Mononuclear cell (primary cell): ENCODE data around the gene MRGPRG. TPM values are rescaled to one million over a fixed set of nuclear protein-coding genes. Genes with fewer than 3 reads are reported as not detected.

Experiments
- H3K27me3 ChIP-seq: 2 replicates; pipeline ENCODE4 v1.6.0; 2011; ENCODE audit warnings: low read length, control low read depth; ENCODE audit not compliant: insufficient read depth
- H3K4me1 ChIP-seq: 2 replicates; pipeline ENCODE4 v1.5.1; 2011; ENCODE audit warnings: mild to moderate bottlenecking, low read length, control low read depth; ENCODE audit not compliant: insufficient read depth
- H3K4me3 ChIP-seq: 2 replicates; pipeline ENCODE4 v1.5.1; 2011; ENCODE audit warnings: mild to moderate bottlenecking, low read length, moderate library complexity
- H3K9me3 ChIP-seq: 2 replicates; pipeline ENCODE4 v1.5.1; 2011; ENCODE audit warnings: low read depth, mild to moderate bottlenecking, control low read depth, low read length
- total RNA-seq: library from RNA; depleted of rRNA; stranded (reverse); fragments of >200 nt; gene quantifications from one replicate; pipeline ENCODE4 v1.2.3, GENCODE V29; 2012

The MRGPRG gene
- total RNA-seq, 1 donor, result not detected

DNA sequence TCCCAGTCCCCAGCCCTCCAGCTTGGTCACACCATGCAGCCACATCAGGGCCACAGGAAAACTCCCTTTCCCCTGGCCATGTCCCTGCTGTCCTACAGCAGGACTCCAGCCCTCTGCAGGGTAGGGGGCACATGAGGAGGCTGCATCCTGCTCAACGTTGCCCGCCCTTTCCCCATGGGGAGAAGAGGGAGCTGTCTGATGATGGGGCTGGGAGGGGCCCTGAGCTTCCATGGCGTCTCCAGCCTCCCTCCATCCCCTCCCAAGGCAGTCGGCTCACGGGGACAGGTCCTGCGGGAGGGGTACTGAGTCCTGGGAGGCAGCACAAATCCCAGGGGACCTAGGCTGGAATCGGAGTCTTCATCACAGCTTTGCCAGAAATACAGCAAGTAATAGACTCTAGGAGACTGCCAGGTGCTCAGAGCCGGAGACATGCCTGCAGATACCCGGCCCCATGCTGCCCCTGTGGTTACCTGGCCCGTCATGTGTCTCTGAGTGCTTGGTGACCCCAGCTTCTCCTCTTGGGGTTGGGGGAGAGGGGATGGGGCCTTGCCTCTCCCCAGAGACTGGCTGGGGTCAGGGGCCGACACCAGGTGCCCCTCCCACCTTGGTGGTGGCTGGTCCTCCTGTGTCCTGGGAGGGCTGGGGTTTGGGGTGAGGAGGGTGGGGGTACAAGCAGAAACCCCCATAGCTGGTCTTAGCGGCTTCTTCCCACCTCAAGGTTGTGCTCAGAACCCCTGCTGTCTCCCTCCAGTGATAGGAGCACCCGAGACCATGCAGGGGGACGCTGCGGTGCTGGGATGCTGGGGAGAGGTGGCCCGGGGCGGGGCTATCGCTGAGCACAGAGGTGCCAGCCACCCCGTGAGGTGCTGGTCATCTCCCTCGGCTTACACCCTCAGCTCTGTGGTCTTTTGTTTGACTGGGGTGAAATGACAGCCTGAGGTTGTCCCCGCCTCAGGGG lies 11.3 kb upstream of the MRGPRG start:
- no peaks in the 10 kb centered on the region for H3K27me3 ChIP-seq

DNA sequence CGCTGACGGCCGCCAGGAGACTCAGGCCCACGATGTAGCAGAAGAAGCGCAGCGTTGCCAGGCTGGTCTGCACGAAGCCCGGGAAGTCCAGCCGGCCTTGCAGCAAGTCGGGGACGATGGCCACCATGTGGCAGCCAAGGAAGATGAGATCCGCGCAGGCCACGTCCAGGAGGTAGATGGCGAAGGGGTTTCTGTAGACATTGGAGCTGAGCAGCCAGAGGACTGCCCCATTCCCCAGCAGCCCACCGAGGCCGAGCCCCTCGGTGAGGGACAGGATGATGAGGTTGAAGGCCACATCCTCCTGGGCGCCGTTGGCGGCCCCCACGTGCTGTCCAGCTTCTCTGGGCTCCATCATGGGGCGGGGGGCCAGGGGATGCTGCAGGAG lies 9.8 kb upstream of the MRGPRG start:
- no peaks in the 10 kb centered on the region for H3K27me3 ChIP-seq
- H3K4me1 ChIP-seq, result no peaks in the 10 kb centered on the region
- no peaks in the 10 kb centered on the region for H3K9me3 ChIP-seq
- no peak overlapping the region for H3K4me3 ChIP-seq

More for the DNA sequence above, 11.3 kb upstream of the MRGPRG start:
- no peaks in the 10 kb centered on the region for H3K9me3 ChIP-seq
- no peaks in the 10 kb centered on the region for H3K4me1 ChIP-seq
- no peak overlapping the region for H3K4me3 ChIP-seq

DNA sequence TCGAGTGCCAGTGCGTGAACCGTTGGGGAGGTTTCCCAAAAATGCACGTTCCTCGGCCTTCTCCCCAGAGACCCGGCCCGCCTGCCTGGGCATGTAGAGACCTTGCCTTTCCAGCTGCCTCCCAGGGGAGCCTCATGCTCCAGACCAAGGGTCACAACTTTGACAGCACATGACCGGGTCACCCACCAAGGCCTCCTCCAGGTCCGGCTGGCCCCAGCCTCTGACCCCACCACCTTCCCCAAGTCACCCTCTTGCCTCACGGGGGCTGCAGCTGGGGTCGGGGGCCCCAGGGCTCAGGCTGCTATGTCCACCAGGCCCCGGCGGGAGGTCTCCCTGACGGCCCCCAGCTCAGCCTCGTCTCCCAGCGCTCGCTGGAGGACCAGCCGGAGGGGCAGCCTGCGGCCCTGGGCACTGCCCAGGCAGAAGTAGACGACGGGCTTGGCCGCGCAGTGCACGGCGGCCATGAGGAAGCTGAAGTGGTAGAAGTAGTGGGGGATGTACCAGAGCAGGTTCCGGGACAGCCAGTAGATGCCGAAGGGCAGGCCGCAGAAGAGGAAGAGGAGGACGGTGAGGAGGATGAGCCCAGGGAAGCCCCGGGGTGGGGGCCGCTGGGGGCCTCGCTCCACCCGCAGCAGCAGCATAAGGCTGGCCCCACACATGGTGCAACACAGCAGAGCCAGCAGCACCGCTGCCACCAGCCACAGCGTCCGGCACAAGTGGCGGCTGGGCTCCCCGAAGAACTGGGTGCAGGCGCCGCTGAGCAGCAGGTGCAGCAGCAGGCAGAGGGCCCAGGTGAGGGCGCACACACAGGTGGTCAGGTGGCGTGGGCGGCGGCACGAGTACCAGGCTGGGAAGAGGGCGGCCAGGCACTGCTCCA lies 9.2 kb upstream of the MRGPRG start:
- Histone ChIP-seq H3K27me3 (no peaks in the 10 kb centered on the region), H3K9me3 (no peaks in the 10 kb centered on the region), H3K4me3 (no peak overlapping the region), H3K4me1 (no peaks in the 10 kb centered on the region)

DNA sequence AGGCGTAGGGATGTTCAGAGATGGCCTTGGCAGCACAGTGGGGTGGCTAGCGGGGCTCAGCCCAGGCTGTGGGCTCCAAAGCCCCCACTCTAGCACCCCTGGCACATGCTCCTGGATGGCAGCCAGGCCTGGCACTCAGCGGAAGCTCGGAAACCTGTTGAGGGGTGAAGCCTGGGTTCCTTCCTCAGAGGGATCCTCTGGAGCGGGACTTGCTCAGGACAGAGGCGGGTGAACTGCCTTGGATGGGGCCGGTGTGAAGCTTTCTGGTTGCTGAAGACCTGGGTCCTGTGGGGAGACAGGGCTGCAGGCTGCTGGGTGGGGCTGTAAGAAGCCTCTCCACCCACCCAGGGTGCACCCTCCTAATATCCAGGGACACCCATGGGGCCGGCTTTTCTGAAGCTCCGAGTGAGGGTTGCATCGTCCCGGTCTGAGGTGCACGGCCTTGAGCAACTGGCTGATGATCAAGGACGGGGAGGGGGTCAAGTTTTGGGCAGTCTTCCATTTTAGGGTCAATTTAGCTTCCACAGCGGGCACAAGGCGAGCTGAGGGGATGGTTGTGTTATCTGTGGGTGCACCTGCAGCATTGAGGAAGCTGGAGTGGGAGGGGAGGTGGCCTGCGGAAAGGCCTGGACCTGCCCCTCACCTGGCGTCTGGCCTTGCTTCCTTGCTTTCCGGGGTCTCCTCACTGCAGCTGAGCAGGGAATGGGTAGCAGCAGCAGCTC lies 8.4 kb upstream of the MRGPRG start:
- no peak overlapping the region for H3K4me3 ChIP-seq
- H3K9me3 ChIP-seq, result no peaks in the 10 kb centered on the region
- H3K27me3 ChIP-seq, result no peaks in the 10 kb centered on the region
- H3K4me1 ChIP-seq, result no peaks in the 10 kb centered on the region

DNA sequence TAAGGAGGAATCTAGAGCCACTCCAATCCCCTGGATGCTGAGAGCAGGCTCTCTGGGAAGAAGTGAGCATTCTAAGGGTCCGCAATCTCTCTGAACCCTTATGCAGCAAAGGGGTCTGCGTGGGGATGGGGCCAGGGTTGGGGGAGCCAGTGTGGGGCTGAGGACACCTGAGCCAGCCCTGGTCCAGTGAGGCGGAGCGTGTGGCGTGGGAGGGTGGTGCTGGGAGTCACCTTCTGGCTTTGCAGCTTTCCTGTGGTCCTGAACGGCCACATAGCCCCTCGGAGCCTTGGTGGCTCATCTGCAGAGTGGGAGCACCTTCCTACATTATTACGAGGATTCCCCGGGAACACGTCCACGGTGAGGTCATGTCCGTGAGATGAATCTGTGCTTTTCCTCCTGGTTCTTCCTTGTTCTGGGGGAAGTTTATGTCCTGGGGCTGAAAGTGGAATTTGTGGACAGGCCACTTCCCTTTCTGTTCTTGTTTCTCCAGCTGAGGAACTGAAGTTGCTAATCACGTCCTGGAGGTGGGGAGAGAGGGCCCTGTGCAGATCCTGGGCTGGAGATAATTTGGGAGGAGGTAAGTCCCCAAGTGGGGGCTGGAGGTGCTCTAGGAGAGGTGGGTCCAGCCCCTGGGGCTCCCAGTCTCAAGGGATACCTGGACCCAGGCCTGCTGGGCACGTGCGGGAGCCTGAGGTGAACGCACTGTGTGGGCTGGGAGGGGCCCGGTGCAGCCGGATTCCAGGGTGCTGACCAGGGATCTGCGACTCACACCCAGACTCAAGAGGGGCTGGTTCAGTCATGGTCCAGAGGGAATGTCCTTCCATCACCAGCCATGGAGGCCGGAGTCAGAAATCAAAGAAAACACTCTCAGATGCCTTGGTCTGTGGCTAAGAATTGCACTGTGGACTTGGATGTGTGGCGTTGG lies 7.5 kb upstream of the MRGPRG start:
- Histone ChIP-seq H3K4me3 (no peak overlapping the region), H3K27me3 (no peaks in the 10 kb centered on the region), H3K9me3 (no peaks in the 10 kb centered on the region), H3K4me1 (no peaks in the 10 kb centered on the region)

DNA sequence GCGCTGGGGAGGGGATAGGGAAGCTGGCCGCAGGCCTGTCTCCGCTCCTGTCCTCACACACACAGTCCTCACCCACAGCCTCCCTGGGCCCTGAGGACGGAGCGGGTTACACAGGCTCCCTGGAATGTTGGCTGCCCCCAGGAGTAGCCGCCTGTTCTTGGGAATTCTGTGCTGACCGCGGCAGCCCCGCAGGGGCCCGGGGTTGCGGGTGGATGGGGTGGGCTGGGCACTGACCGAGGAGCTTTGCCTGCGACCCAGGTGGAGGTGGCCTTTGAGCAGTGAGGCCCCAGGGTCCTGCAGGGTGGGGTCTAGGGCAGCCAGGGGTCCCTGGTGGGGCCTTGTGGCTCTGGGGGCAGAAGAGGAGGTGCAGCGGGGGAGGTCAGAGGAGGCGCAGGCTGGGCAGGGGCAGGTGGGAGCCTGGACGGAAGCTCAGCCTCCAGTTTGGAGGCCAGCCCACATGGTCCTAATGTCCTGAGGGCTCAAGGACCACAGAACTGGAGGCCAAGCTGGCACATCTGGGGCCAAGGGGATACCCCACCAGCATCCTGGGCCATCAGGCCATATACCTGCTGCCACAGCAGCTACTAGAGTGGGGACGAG lies 6.6 kb upstream of the MRGPRG start:
- Histone ChIP-seq H3K9me3 (no peaks in the 10 kb centered on the region), H3K4me1 (no peaks in the 10 kb centered on the region), H3K27me3 (no peaks in the 10 kb centered on the region), H3K4me3 (no peak overlapping the region)

DNA sequence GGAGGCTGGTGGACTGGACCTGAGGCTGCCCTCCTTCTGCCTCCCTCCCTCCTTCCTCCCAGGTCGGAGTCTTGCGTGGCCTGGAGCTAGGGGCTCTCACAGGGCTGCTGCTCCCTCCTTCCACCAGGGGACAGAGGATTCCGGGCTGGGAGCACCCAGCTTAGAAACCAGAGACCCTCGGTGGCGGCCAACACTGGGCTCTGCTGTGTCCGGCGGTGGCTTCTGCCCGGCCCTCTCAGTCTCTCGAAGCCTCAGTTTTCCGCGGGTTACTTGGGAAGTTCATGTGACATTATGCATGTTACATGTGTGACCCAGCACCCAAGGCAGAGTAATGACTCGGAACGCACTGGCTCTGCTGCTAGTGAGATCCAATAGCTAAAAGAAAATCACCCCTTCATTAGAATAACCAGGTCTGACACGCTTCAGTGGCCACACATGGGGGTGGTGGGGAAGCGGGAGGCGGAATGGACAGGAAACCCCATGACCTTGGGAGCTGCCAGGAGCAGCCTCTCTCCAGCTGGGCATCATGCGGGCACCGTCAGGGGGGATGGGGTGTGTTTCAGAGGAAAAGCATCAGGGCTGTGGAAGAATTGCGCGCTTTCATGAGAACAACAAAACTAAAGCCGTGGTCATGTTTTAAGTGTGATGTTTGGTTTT lies 5.9 kb upstream of the MRGPRG start:
- Histone ChIP-seq H3K27me3 (no peaks in the 10 kb centered on the region), H3K9me3 (no peaks in the 10 kb centered on the region), H3K4me1 (no peaks in the 10 kb centered on the region), H3K4me3 (no peak overlapping the region)

DNA sequence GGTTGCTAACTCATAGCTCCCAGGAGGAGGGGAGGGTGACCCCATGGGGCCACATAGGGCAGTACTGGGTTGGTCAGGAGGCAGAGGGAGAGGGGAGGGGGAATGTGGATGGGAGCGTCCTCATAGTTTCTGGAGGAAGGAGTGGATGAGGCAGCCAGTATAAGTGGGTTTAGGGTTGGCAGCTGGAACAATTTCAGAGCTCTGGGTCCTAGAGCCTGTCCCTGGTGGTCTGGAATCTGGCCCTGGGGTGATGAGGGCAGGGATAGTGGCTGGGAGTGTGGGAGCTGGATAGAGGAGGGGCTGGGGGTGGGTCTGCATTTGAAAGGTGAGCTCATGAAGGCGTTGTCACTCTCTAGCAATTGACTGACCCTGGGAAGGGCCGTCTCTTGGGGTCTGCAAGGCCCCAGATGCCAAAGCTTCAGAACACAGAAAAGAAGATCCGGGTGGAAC lies 5.3 kb upstream of the MRGPRG start:
- no peaks in the 10 kb centered on the region for H3K4me1 ChIP-seq
- H3K27me3 ChIP-seq, result no peaks in the 10 kb centered on the region
- no peak overlapping the region for H3K4me3 ChIP-seq
- no peaks in the 10 kb centered on the region for H3K9me3 ChIP-seq

DNA sequence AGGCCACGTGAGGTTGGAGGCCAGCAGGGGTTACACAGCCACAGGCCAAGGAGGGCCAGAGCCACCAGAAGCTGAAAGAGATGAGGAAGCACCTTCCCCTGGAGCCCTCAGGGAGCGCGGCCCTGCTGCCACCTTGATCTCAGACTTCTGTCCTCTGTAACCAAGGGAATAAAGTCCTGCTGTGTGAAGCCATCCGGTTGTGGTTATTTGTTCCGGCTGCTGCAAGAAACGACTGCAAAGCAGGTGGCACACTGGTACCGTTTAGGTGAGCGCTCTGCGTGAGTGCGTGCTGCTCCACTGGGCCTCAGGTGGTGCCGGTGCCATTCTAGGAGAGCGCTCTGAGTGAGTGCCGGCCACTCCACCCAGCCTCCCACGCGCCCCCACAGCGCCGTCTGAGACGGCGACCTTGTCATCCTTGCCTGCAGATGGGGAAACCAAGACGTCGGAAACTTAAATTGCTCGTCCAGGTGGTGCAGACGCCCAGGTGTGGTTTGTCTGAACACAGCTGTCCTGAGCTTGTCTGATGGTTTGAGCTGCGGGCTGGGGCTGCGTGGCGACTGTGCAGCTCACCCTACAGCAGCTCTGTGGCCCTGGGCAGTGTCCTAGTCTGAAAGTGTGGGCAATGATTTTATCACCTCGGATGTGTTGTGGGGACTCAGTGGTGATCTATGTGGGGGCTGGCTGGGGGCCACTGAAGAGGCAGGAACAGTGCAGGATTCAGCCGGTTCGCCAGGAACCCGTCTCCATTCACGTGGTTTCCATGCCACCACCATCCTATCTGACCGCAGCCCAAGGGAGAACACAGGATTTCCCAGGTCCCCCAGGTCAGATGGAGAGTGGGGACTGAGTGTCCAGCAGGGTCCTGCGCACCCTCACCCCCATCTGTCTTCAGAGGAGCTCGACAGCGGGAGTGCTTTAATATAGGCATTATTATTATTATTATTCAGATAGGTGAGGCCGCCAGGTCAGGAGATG lies 4.6 kb upstream of the MRGPRG start:
- no peaks in the 10 kb centered on the region for H3K4me1 ChIP-seq
- no peaks in the 10 kb centered on the region for H3K27me3 ChIP-seq
- H3K4me3 ChIP-seq, result no peak overlapping the region
- no peaks in the 10 kb centered on the region for H3K9me3 ChIP-seq

DNA sequence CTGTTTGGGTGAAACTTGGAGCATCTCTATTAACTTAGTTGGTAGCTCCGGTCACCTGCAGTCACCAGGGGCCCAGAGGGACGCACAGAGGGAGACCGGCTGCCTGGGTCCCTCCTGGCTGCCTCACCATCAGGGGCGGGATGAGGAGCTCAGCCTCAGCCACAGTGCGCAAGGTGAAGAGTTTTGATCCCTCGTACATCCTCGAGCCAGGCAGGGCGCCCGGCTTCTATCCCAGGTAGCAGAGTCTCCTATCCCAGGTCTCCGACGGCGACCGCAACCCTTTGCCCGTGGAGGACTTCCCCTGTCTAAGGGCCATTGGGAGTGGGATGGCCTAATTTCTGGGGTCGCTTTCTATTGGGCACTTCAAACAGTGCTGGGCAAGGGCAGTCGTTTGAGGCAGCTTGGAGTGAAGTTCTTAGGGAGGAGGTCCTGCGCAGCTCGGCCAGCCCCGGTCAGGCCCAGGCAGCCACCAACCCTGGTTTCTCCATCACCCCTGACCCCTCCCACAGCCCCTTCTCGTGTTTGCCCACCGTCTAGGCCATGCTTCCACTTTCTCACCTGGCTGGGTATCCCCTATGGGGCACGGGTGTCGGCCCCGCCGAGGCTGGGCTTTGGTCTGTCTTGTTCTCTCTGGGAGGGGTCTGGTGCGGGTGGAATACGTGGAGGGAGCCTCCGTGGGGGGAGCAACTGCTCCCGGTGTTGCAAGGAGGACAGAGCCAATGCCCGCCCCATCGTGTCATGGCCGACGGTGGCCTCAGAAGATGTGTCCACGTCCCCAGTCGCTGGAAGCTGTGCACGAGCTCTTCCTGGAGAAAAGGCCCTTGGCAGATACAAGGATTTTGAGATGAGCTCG lies 3.6 kb upstream of the MRGPRG start:
- H3K27me3 ChIP-seq, result no peaks in the 10 kb centered on the region
- no peaks in the 10 kb centered on the region for H3K4me1 ChIP-seq

DNA sequence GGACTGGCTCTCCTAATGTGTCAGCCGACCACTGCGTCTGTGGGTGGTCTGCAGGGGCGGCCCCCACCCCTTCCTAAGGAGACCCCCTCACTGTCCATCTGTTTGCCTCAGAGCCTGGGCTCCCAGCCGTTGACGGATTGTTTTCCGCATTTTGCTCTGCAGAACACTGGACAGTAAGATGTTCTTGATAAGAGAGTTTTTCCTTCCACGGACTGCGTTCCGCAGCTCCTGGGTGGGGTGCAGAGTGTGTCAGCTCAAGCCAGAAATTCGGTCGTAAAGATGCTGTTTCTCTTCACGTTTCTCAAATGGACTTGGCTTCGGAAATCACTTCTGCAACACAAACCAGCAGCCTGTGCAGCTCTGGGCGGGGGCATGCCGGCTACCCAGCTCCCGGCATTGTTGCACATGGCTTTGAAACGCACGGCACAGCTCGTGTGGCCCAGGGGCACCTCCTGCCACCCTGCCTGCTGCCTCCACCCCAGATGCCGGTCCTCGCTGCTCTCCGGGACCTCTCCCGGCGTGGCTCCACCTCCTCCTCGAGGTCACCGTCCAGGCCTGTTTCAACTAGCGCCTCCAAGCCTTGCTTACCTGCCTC lies 2.9 kb upstream of the MRGPRG start:
- Histone ChIP-seq H3K4me1 (no peaks in the 10 kb centered on the region), H3K4me3 (no peak overlapping the region), H3K9me3 (no peaks in the 10 kb centered on the region), H3K27me3 (no peaks in the 10 kb centered on the region)

More for the DNA sequence above, 3.6 kb upstream of the MRGPRG start:
- no peak overlapping the region for H3K4me3 ChIP-seq
- H3K9me3 ChIP-seq, result no peaks in the 10 kb centered on the region
